ENCODE results near the gene CACNA2D3.
"Not testable (repeated sequence)": the region's sequence is repeated elsewhere in the genome, so short reads cannot be mapped to it uniquely, and the experiment has no call there.

CACNA2D3 gene

GRCh38 chr3:54464554-54464953 is 342.2 kb downstream of the CACNA2D3 start:
- not testable (repeated sequence) for DNase-seq (ENCODE audit: low read depth)

GRCh38 chr3:54476891-54477290 is 354.5 kb downstream of the CACNA2D3 start:
- no peak for DNase-seq (ENCODE audit: low read depth)

DNA sequence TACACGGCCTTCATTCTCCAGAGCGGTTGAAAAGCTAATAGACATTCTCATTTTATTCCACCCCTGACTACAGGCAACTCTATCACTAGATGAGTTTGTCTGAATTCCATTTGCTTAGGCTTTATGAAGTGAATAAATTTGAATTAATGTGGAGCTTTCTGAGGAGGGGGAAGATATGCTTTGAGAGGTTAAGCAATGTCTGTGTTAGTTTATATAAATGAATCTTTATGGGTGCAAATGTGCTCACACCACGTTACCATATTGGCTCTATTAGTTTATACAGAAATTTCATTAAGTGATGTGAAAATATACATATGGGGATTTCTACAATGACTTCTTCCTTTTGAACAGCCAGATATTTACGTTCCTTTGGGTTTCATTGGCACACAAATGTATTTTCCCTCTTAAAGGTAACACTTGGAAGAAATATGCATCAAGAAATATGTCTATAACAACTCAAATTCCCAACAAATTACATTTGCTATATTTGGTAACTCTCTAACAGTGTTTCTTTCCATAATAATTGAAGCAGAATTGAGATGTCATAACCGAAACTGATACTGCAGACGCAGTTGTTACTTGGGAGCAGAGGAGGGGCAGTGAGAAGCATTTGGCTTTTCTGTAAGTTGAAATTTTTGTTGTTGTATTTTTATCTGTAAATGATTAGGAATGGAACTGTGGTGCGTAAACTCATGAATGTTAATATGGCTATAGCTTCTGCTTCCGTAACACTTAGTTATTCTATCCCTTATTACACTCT is 359.4 kb downstream of the CACNA2D3 start:
- DNase-seq (ENCODE audit: low read depth) = no peak

- DNase-seq (ENCODE audit: low read depth) = no peak
These were observed 362.0 kb downstream of the CACNA2D3 start for GRCh38 chr3:54484334-54484733.

- DNase-seq (ENCODE audit: low read depth) = no peak
These were observed 364.0 kb downstream of the CACNA2D3 start for GRCh38 chr3:54486317-54486716.

- no peak for DNase-seq (ENCODE audit: low read depth)
These were observed 365.9 kb downstream of the CACNA2D3 start for GRCh38 chr3:54488297-54488696.

- DNase-seq (ENCODE audit: low read depth) = no peak
These were observed 371.9 kb downstream of the CACNA2D3 start for GRCh38 chr3:54494209-54494608.

GRCh38 chr3:54506603-54507002 is 384.3 kb downstream of the CACNA2D3 start:
- no peak for DNase-seq (ENCODE audit: low read depth)

DNA sequence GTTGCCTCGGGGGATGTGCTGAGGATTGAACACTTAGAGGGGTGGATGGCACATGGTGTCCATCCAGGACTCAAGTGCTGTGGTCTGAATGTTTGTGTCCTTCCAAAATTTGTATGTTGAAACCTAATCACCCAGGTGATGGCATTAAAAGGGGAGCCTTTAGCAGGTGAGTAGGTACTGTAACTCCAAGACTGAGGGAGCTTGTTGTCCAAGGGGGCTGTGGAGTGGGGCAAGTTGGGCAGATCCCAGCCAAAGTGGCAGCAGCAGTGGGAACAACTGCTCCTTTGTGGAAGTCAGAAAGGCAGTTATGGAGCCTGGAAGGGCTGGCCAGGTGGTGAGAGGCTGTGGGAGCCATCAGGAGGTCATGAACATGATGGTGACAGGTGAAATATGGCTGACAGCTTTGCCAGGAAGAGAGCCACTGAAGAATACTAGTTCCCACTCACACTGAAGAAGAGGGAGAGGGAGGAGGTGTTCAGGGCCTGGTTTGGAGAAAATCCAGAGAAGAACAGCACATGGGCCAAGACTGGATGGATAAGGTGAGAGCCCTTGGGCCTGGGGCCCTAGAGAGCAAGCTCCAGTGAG is 385.6 kb downstream of the CACNA2D3 start:
- no peak for DNase-seq (ENCODE audit: low read depth)

GRCh38 chr3:54510506-54510905 is 388.2 kb downstream of the CACNA2D3 start:
- no peak for DNase-seq (ENCODE audit: low read depth)

GRCh38 chr3:54511766-54512365 is 389.5 kb downstream of the CACNA2D3 start:
- DNase-seq (ENCODE audit: low read depth) = no peak

GRCh38 chr3:54514006-54514405 is 391.7 kb downstream of the CACNA2D3 start:
- no peak for DNase-seq (ENCODE audit: low read depth)

GRCh38 chr3:54514416-54514815 is 392.1 kb downstream of the CACNA2D3 start:
- DNase-seq (ENCODE audit: low read depth) = no peak

- DNase-seq (ENCODE audit: low read depth) = no peak
These were observed 393.3 kb downstream of the CACNA2D3 start for GRCh38 chr3:54515441-54516213.

GRCh38 chr3:54517424-54517823 is 395.1 kb downstream of the CACNA2D3 start:
- no peak for DNase-seq (ENCODE audit: low read depth)

DNA sequence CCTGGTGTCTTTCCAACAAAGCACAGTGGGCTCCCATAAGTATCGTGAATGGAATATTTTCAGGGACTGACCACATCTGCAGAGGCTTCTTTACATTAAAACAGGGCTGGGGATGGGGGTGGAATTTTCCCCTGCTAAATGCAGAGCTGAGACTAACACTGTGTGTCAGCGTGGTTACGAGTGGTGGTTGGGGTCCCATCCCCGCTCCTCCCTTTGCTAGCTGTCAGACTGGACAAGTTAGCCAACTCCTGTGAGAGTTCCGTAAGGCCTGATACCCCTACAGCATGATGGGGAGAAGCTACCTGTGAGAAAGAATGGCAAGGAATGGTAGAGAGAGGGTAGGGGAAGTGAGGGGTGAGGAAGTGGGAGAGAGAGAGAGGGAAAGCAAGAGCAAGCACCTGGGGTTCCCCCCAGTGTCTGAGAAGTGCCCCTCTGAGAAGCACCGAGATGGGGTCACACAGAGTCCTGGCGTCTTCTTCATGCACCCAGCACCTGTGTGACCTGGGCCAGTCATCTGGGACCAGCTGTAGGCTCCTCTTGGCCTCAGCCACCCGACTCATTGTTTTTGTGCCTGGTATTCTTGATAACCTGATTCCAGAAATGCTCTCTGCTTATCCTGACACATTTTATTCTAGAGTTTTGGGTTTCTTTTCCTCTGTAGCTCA is 395.8 kb downstream of the CACNA2D3 start:
- DNase-seq (ENCODE audit: low read depth) = no peak

GRCh38 chr3:54519493-54519892 is 397.1 kb downstream of the CACNA2D3 start:
- no peak for DNase-seq (ENCODE audit: low read depth)

DNA sequence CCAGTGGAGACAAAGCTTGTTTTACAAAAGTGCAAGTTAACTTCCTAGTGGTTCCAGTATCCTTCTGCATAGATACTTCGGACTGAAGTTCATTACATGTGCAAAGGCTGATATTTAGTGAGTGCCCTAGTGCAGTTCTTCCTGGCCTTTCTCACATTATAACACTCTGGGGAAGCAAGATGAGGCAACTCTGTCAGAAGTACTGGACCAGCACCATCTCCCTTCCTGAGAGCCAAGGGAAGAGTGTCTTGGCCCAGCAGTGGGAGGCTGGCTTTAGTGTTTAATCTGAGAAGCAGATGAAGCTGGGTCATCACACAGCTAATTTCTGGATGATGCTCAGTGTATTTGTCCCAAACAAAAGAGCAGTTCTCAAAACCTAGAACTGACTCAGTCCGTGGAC is 397.7 kb downstream of the CACNA2D3 start:
- no peak for DNase-seq (ENCODE audit: low read depth)

GRCh38 chr3:54527521-54527920 is 405.2 kb downstream of the CACNA2D3 start:
- DNase-seq (ENCODE audit: low read depth) = no peak

- no peak for DNase-seq (ENCODE audit: low read depth)
These were observed 405.6 kb downstream of the CACNA2D3 start for GRCh38 chr3:54527953-54528352.

DNA sequence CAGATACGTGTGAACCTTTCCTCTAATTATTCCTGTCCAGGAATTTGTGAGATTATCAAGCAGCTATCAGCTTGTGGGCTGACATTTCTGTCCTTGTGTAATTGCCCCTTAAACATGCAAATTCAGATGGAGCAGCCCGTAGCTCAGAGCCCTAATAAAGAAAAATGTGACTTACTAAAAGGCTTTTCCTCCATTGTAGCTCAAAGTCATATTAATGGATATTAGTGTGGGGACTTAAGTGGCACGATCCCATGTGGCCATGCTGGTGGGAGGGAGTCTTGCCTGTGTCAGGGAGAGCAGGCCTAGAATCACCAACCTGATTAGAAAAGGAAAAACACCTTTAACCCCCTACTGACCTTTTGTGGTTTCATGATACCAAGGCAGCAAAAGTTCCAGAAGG is 406.3 kb downstream of the CACNA2D3 start:
- DNase-seq (ENCODE audit: low read depth) = no peak

GRCh38 chr3:54530091-54530490 is 407.7 kb downstream of the CACNA2D3 start:
- DNase-seq (ENCODE audit: low read depth) = no peak
